Brain microvascular endothelial cell (primary cell): ENCODE measurements around the gene C10orf71.

Source experiments
- DNase-seq: peaks from one replicate; pipeline ENCODE4 v3.0.0-alpha.2; 2020
- H3K27ac ChIP-seq: fragments of 250-450 bp; sonication (Bioruptor Pico); 2 replicates; pipeline ENCODE4 v1.5.1; 2020; ENCODE audit warnings: mild to moderate bottlenecking, moderate library complexity
- H3K27me3 ChIP-seq: fragments of 250-450 bp; sonication (Bioruptor Pico); replicated peaks from 2 replicates; pipeline ENCODE4 v1.5.1; 2020; ENCODE audit warnings: mild to moderate bottlenecking
- H3K36me3 ChIP-seq: fragments of 250-450 bp; sonication (Bioruptor Pico); replicated peaks from 2 replicates; pipeline ENCODE4 v1.5.1; 2020; ENCODE audit warnings: mild to moderate bottlenecking
- H3K4me3 ChIP-seq: 2 replicates; pipeline ENCODE4 v1.5.1; 2011; ENCODE audit warnings: low read depth, mild to moderate bottlenecking, control low read depth, low read length, moderate library complexity
- in situ Hi-C: cut with HindIII; loops from 2 replicates; pipeline ENCODE4 v1.10.0; 2017; ENCODE audit warnings: low sequenced_read_pairs, low pct_ligation_motif_present
- TF ChIP-seq, protein P1 (sequence below): IDR thresholded peaks from 2 replicates; pipeline ENCODE4 v1.5.1; 2011; ENCODE audit warnings: low read depth, mild to moderate bottlenecking, moderate library complexity, low read length, control low read depth, inconsistent platforms; ENCODE audit errors: missing control alignments

The C10orf71 gene

GRCh38 chr10:49320191-49320590, 21.2 kb downstream of the C10orf71 start:
- in situ Hi-C loops, result no loop called here
- H3K27ac ChIP-seq, result no peak overlapping the region

DNA sequence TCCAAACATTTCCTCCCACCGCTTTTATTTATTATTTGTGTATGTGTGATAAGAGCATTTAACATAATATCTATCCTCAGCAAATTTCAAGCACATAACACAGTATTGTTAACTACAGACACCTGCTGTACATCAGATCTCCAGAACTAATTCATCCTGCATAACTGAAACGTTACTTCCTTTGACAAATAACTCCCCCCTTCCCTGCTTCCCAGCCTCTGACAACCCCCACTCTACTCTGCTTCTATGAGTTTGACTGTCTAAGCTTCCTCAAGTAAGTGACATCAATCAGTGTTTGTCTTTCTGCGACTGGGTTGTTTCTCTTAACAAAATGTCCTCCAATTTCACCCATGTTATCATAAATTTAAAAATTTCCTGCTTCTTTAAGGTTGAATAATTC, 22.1 kb downstream of the C10orf71 start:
- no peak overlapping the region for H3K4me3 ChIP-seq
- no peaks in the 10 kb centered on the region for H3K36me3 ChIP-seq
- in situ Hi-C loops, result no loop called here
- DNase-seq, result no peak
- H3K27ac ChIP-seq, result no peak overlapping the region
- H3K27me3 ChIP-seq, result no peaks in the 10 kb centered on the region
- TF ChIP-seq, protein P1, sequence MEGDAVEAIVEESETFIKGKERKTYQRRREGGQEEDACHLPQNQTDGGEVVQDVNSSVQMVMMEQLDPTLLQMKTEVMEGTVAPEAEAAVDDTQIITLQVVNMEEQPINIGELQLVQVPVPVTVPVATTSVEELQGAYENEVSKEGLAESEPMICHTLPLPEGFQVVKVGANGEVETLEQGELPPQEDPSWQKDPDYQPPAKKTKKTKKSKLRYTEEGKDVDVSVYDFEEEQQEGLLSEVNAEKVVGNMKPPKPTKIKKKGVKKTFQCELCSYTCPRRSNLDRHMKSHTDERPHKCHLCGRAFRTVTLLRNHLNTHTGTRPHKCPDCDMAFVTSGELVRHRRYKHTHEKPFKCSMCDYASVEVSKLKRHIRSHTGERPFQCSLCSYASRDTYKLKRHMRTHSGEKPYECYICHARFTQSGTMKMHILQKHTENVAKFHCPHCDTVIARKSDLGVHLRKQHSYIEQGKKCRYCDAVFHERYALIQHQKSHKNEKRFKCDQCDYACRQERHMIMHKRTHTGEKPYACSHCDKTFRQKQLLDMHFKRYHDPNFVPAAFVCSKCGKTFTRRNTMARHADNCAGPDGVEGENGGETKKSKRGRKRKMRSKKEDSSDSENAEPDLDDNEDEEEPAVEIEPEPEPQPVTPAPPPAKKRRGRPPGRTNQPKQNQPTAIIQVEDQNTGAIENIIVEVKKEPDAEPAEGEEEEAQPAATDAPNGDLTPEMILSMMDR, result no peak

More at GRCh38 chr10:49320191-49320590, 21.2 kb downstream of the C10orf71 start:
- TF ChIP-seq, protein P1, result no peak
- H3K36me3 ChIP-seq, result no peaks in the 10 kb centered on the region
- no peak for DNase-seq
- H3K27me3 ChIP-seq, result no peaks in the 10 kb centered on the region
- H3K4me3 ChIP-seq, result no peak overlapping the region

GRCh38 chr10:49322371-49323170, 23.6 kb downstream of the C10orf71 start:
- Histone ChIP-seq H3K4me3 (no peak overlapping the region), H3K36me3 (no peaks in the 10 kb centered on the region), H3K27ac (no peak overlapping the region), H3K27me3 (no peaks in the 10 kb centered on the region)
- in situ Hi-C loops, result no loop called here
- TF ChIP-seq, protein P1, result no peak
- DNase-seq, result no peak

GRCh38 chr10:49323171-49323895, 24.4 kb downstream of the C10orf71 start:
- no peak overlapping the region for H3K27ac ChIP-seq
- DNase-seq, result no peak
- no peak overlapping the region for H3K4me3 ChIP-seq
- in situ Hi-C loops, result no loop called here
- no peaks in the 10 kb centered on the region for H3K36me3 ChIP-seq
- TF ChIP-seq, protein P1, result no peak
- H3K27me3 ChIP-seq, result no peaks in the 10 kb centered on the region

DNA sequence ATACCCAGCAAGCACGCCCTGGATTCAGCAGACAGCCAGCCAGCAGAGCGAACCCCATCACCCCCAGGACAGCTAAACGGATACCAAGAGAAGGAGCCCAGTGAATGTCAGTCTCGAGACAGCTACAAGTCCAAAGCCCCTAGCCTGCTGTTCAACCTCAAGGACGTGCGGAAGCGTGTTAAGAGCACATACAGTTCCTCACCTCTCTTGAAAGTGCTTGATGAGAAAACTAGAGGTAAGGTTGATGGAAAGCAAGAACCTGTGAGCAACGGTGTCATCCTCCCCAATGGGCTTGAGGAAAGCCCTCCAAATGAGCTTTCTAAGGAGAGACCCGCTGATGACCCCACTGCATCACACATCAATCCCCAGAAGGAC, 24.9 kb downstream of the C10orf71 start:
- in situ Hi-C loops, result no loop called here
- Histone ChIP-seq H3K27ac (no peak overlapping the region), H3K4me3 (no peak overlapping the region), H3K36me3 (no peaks in the 10 kb centered on the region), H3K27me3 (no peaks in the 10 kb centered on the region)
- no peak for DNase-seq
- TF ChIP-seq, protein P1, result no peak
